Hypothalamus (tissue), 51 donors: ENCODE measurements around the gene SPRED1.

Source experiments
- DNase-seq, 51 donors: peaks; one replicate each; lab custom pipeline; 2025; lab: John Stamatoyannopoulos, UW

Gene SPRED1

GRCh38 chr15:38252481-38253350, at the start of gene SPRED1:
Gene SPRED1 (plus strand): TSS chr15:38252836. CDS start chr15:38253186, 350 bp downstream.
- peak in 47 of 51 donors; percentile 28 to 89 (median 69) for DNase-seq

- DNase-seq: no peak
Observed at GRCh38 chr15:38205526-38206272, 46.9 kb upstream of the SPRED1 start.

DNA sequence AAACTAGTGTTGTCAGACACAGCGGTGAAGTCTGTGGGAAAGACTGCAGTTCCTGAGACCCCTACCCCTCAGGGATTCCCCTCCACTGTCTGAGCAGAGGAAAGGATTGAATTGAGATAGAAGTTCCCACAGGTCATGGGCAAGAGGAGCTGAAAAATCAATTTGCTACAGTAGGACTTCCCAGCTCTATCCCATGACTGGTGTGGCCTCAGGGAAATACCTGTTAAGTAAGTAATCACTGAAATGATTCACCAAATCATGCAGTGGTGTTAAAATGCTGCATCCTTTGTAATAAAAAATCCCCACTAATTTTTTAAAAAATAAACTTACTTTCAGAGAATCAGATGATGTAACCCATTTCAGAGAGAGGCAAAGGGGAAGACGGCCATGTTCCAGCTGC, 45.0 kb upstream of the SPRED1 start:
- DNase-seq: no peak

- DNase-seq: no peak
Observed at GRCh38 chr15:38208206-38208605, 44.4 kb upstream of the SPRED1 start.

DNA sequence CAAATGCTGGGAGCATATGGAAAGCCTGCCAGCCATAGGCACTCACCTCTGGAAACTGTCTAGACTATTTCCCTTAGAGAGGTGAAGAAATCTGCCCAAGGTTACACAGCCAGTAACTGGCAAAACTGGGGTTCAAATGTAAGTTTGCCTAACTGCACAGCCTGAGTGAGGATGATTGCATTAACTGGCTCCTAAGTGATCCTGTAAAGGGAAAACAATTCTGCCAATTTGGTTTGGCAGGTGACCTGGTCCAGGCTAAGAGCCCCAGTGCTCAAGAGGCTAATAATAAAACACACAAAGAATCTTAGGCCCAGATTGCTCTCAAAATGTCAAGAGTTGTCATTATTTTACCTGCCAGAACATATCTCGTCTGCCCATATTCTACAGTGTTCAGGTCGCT, 43.9 kb upstream of the SPRED1 start:
- no peak for DNase-seq

GRCh38 chr15:38211249-38211648, 41.4 kb upstream of the SPRED1 start:
- no peak for DNase-seq

DNA sequence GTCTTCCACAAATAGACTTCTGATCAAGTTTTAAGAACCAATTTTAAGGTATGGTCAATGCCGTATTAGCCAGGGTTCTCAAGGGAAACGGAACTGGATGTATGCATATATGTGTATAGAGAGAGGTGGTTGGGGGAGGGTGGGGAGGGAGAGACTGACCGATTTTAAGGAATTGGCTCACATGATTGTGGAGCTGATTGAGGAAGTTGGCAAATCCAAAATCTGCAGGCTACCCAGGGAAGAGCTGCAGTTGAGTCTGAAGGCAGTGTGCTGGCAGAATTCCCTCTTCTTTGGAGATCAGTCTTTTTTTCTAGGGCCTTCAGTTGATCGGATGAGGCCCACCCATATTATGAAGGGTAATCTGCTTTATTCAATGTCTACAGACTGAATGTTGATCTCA, 40.8 kb upstream of the SPRED1 start:
- DNase-seq: no peak

DNA sequence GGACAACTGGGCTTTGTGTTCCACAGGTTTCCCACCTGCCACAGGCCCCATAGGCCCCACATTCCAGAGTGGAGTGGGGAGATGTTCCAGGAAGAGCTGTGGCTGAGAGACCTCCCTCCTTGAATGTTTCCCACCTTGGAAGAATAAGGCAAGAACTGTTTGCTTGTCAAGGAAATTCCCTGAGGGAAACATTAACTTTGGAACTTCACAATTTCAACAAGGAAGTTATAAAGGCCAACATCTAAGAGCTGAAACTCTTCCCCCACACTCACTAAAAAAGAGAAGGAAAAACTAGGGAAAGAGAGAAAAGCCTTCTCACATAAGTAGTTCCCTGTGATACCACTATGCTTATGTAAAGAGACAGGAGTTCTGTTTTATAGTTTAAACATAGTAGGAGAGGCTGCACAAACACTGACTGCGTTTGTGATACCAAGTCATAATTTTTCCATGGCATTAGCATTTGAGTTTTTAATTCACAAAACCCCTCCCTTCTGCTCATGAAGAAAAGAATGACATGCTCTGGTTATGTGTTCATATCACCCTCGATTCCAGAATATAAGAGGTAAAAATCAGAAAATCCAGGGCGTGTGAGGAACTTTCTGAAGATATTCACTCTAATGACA, 39.8 kb upstream of the SPRED1 start:
- no peak for DNase-seq

DNA sequence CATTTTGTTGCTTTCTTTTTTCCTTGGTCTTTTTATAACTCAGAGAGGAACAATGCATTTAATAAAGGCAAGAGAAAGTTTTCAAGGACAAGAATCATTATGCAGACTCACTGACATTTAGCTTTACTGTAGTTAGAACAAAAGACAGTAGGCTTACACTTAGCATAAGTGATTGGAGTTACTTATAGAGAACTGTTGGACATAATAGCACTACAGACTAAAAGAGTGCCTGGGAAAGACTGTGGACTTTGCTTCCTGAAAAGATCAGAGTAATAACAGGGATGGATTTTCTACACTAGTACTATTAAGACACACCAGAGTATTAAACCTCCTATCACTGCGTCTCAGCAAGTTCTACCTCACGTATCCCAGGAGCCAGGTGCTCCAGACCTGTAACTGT, 39.3 kb upstream of the SPRED1 start:
- DNase-seq: no peak

DNA sequence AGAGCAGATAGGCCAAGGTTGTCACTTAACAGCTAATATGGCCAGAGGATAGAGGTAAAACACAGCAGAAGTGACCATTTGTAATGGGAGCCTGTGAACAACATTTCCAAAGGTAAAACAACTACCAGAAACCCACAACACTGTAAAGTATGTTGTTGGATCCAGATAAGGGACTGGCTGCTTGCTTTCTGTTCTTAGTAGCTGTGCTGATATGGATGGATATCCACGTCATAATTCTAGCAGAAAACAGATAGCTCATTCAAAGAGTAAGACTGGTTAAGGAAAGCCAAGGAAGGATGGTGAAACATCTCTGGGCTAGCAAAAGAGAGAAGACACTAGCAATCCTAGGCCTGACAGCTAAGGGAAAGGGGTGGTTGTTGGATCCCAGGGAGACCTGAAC, 36.9 kb upstream of the SPRED1 start:
- DNase-seq: no peak

- no peak for DNase-seq
Observed at GRCh38 chr15:38216763-38217162, 35.9 kb upstream of the SPRED1 start.

DNA sequence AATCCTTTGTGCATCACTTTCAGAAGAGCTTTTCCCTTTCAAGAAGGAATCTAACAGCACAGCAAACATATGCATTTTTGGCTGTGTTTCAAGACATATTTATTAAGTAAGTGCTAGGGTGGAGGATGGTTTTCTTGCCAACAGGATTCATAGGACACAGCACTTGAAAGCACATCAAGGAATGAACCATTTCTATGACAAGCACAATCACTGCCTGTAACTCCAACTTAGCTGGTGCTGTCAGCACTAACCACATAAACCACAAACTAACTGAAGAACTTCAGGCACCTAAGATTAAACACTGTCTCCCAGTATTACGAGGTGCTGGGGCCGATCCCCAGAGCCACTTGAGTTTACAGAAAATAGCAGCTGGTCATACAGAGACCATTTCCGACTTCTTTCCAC, 35.4 kb upstream of the SPRED1 start:
- DNase-seq: no peak

- DNase-seq: no peak
Observed at GRCh38 chr15:38217788-38218609, 34.6 kb upstream of the SPRED1 start.

GRCh38 chr15:38220606-38221273, 31.9 kb upstream of the SPRED1 start:
- peak in 2 of 51 donors; percentile 17 to 19 for DNase-seq

- no peak for DNase-seq
Observed at GRCh38 chr15:38224486-38224885, 28.1 kb upstream of the SPRED1 start.

- no peak for DNase-seq
Observed at GRCh38 chr15:38225381-38225780, 27.3 kb upstream of the SPRED1 start.

GRCh38 chr15:38226608-38227266, 25.9 kb upstream of the SPRED1 start:
- peak in 37 of 51 donors; percentile 3 to 90 (median 50) for DNase-seq

DNA sequence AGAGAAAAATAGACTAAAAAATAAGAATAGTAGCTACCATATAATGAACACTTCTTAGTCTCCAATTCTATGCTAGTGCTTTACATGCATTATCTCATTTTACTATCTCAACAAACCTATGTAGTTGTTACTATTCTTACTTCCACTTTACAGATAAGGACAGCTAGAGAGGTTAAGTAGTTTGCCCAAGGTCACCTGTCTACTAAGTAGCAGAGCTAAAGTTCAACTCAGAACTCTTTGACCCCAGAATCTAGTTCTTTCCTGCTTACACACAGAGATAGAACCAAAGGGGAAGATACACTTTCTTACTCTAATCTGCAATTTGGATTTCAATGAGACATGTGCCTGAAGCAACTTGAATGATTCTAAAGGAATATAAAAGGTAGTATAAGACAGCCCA, 24.7 kb upstream of the SPRED1 start:
- DNase-seq: no peak

GRCh38 chr15:38228618-38229017, 24.0 kb upstream of the SPRED1 start:
- no peak for DNase-seq
